Measurements from ENCODE around the gene DDX50.
"Not testable (repeated sequence)": the region's sequence is repeated elsewhere in the genome, so short reads cannot be mapped to it uniquely, and the experiment has no call there.

DDX50 gene

DNA sequence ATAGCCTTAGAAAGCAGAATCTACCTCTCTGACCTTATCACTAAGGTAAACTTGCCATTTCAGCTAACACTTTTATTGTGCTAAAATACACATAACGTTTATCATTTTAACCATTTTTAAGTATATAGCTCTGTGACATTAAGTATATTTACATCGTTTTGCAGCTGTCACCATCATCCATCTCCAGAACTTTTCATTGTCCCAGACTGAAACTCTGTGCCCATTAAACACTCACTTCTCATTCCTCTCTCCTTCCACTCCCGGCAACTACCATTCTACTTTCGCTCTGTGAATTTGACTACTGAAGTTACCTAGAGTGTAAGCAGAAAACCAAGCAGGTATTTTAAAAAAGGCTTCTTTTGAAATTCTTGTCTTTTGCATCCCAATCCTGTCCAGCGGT lies 1.3 kb downstream of the DDX50 start:
- no peak for DNase-seq (ENCODE audit: low spot score)

DNA sequence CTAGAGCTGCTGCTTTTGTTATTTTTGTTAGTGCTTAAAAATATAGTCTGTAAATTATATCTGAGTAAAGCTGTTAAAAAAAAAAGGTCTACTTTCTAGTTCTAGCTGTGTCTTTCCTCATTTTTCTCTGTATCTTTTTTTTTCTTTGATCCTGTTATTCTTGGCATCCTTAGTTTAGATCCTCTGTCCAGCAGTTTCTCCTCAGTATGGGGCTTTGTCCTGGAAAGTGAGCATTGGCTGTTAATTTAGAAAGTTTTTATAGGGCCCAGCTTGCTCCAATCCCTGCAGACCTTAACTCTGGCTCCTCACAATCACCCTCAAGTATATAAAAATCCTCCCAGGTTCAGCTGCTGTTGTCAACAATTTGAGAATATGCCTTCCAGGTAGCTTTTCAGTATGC lies 23.5 kb downstream of the DDX50 start:
- DNase-seq (ENCODE audit: low spot score) = no peak

DNA sequence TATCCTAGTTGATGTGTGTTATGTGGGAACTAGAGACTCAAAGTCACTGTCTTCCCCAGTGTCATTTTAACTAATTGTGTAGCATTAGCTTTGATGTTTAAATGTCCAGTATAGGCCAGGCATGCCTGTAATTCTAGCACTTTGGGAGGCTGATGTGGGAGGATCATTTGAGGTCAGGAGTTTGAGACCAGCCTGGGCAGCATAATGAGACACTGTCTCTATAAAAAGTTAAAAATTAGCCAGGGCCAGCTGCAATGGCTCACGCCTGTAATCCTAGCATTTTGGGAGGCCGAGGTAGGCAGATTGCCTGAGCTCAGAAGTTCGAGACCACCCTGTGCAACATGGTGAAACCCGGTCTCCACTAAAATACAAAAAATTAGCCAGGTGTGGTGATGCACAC lies 24.4 kb downstream of the DDX50 start:
- DNase-seq (ENCODE audit: low spot score) = no peak

DNA sequence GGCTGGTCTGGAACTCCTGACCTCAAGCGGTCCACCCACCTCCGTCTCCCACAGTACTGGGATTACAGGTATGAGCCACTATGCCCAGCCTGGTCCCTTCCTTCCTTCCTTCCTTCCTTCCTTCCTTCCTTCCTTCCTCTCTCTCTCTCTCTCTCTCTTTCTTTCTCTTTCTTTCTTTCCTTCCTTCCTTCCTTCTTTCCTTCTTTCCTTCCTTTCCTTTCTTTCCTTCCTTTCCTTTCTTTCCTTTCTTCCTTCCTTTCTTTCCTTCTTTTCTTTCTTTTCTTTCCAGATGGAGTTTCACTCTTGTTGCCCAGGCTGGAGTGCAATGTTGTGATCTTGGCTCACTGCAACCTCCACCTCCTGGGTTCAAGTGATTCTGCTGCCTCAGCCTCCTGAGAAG lies 28.0 kb downstream of the DDX50 start:
- not testable (repeated sequence) for DNase-seq (ENCODE audit: low spot score)

DNA sequence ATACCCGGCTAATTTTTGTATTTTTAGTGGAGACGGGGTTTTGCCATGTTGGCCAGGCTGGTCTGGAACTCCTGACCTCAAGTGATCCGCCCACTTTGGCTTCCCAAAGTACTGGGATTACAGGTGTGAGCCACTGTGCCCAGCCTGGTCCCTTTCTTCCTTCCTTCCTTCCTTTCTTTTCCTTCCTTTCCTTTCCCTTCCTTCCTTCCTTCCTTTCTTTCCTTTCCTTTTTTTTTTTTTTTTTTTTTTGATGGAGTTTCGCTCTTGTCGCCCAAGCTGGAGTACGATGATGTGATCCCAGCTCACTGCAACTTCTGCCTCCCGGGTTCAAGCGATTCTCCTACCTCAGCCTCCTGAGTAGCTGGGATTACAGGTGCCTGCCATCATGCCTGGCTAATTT lies 28.8 kb downstream of the DDX50 start:
- DNase-seq (ENCODE audit: low spot score) = not testable (repeated sequence)

DNA sequence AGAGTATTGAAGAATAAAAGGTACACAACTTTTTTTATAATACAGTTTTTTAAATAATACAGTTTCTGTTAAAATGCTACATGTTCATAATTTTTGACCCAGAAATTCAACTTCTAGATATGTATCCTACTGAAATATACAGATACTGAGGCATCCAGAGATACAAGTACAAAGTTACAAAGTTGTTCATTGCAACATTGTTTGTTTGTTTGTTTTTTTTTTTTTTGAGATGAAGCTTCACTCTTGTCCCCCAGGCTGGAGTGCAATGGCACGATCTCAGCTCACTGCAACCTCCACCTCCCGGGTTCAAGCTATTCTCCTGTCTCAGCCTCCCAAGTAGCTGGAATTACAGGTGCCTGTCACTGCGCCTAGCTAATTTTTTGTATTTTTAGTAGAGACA lies 31.7 kb downstream of the DDX50 start:
- DNase-seq (ENCODE audit: low spot score) = not testable (repeated sequence)

DNA sequence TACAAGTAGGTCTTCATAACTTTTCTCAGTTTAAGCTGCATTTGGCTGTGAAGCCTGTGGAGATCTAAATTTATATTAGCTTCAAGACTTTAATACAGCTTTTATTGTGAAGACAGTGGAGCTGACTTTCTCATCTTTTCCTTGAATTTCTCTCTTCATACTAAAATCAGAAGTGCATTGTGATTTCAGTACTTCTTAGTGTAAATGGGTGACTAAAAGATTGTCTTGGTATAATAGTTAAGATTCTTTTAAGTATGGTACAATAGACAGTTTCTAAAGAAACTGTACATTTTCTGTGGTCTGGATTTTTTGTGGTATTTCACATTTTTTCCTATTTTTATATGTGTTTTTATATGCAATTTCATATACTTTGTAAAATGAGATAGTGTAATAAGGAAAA lies 33.9 kb downstream of the DDX50 start:
- no peak for DNase-seq (ENCODE audit: low spot score)

DNA sequence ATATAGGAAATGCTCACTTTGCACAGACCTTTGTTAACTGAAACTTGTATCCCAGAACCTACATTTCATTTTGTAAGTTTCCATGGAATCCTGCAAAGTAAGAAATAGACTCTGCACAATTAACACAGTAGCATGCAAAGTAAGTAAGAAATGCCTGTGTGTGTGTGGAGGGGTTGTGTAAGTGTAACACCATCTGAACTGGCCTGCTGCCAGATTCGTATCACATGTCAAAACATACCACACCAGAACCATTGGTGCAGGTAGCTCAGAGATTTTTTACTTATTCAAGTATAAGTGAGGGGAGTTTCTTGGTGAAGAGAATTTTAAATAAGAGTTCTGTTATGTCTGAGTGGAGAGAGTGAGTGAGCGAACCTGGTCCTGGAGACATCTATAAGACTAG lies 37.0 kb downstream of the DDX50 start:
- no peak for DNase-seq (ENCODE audit: low spot score)

DNA sequence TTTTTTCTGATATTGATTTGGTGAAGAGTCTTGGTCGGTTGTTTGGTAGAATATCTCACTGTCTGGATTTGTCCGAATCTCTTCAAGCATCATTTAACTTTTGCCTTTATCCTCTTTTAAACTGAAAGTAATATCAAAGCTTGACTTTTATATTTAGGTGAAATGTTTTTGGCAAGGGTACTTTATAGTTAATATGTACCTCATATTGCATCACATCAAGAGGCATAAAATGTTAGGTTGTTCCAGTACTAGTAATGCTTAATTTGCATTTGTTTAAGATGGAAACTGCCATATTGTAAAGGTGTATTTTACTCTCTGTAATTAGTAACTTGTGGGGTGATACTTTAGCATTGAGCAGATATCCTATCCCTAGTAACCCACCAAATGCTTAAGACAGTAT lies 37.8 kb downstream of the DDX50 start:
- no peak for DNase-seq (ENCODE audit: low spot score)

DNA sequence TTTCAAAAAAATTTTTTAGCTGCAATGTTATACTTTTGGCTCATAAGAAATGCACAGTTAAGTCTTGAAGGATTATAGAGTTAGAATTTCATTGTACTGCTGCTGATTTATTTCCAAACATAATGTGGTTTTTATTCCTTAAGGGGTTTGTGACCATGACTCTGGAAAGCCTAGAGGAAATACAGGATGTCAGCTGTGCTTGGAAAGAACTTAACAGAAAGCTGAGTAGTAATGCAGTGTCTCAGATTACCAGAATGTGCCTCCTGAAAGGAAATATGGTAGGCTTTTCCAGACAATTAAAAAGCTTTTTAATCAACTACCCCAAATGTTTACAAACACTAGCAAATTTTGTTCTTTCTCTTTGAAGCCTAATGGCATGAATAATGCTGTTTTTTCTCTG lies 39.8 kb downstream of the DDX50 start:
- DNase-seq (ENCODE audit: low spot score) = not testable (repeated sequence)

DNA sequence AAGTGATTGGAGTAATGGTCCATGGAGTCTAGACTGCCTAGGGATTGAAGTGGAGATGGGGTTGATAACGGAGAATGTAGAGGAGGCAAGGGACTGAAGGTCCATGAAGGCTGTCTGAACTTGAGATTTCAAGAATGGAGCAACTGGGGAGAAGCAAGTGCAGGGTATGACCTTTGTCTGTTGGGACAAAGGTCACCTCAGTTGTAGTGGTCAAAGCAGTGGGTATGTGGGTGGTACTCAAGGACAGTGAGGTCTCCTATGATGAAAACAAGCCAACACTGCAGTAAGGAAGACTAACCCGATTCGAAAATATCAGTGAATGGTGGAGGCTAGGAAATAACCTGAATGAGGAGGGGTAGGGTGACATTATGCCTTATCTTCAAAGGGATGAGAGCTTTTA lies 49.5 kb downstream of the DDX50 start:
- DNase-seq (ENCODE audit: low spot score) = no peak

DNA sequence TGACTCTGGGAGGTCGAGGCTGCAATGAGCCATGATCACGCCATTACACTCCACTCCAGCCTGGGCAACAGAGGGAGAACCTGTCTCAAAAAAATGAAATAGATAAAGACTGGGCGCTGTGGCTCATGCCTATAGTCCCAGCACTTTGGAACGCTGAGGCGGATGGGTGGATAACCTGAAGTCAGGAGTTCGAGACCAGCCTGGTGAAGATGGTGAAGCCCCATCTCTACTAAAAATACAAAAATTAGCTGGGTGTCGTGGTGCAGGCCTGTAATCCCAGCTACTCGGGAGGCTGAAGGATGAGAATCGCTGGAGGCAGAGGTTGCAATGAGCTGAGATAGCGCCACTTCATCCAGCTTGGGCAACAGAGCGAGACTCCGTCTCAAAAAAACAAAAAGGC lies 53.8 kb downstream of the DDX50 start:
- no peak for DNase-seq (ENCODE audit: low spot score)

DNA sequence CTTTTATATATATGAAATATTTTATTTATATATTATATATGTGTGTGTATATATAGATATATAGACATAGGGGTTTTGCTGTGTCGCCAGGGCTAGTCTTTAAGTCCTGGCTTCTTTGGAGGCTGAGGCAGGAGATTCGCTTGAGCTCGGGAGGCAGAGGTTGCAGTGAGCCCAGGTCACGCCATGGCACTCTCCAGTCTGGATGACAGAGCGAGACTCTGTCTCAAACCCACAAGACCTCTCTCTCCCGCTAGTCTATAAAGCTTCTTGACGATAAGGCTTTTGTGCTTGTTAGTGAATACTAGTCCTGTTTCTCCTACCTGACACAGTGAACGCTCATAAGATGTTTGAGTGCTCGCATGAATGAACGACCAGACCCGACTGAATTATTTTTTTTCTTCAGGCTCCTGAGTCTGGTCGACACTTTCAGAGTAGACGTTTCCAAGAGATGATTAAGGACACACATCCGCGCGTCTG lies 54.3 kb downstream of the DDX50 start:
- DNase-seq (ENCODE audit: low spot score) = no peak

DNA sequence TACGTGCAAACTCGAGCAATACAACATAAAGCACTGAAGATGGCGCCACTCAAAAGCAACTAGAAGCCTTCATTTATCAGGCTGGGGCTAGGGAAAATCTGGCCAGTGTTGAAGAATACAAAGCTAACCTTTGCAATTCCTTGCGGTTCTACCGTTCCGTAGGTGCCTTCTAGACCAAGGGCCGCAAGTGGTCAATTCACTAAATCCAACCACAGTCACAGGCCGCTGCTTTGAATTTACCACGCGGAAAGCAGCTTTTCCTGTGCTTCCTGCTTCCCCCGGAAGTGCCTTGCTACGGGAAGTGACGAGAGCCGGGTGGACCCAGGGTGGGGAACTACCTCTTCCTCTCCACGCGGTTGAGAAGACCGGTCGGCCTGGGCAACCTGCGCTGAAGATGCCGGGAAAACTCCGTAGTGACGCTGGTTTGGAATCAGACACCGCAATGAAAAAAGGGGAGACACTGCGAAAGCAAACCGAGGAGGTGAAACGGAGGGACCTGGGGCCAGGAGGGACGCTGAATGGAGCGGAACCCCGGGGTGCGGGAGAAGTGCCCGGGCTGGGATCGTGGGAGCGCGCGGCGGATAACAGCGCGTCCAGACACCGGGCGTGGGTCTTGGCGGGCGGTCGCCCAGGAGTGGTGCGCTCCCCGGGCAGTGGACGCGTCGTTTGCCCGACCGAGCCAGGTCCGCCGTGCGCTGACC lies 54.9 kb downstream of the DDX50 start, which contains the start of gene DDX21:
DDX21 (plus strand) TSS at position 339 of the 701 bp plus-strand sequence; CDS start at position 395, 56 bp downstream.
- DNase-seq (ENCODE audit: low spot score) = peak; percentile 96

DNA sequence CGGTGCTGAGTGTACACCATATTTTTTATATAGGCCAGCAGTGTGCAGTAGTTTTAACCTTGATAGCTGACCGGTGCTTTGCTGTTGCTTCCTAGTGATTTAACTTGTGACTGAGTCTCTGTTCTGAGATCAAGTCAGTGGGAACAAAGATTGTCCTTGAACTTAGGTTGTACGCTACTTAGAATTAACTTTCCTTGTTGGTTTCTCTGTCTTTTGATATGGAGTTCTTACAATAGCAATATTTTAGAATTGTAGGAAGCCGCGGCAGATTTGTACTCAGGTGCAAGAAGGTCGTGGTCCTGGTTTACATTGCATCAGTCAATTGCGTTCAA lies 56.1 kb downstream of the DDX50 start:
- no peak for DNase-seq (ENCODE audit: low spot score)

DNA sequence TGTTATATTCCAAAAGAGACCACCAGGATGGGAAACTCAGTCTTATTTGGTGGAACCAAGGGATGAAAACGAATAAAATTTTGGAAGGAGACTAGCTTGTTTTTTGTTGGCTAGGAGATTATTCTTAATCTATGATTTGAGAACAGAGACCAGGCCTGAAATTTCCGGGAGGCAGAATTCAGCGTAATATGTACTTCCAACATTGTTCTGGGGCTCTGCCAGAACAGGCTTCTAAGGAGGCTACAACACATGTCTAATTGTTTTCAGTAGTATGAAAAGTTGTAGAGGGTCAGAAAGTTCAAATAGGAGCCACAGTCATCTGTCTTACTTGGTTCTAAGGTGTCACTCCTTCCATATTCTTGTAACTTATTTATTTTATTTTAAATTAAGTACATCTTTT lies 56.5 kb downstream of the DDX50 start:
- no peak for DNase-seq (ENCODE audit: low spot score)

DNA sequence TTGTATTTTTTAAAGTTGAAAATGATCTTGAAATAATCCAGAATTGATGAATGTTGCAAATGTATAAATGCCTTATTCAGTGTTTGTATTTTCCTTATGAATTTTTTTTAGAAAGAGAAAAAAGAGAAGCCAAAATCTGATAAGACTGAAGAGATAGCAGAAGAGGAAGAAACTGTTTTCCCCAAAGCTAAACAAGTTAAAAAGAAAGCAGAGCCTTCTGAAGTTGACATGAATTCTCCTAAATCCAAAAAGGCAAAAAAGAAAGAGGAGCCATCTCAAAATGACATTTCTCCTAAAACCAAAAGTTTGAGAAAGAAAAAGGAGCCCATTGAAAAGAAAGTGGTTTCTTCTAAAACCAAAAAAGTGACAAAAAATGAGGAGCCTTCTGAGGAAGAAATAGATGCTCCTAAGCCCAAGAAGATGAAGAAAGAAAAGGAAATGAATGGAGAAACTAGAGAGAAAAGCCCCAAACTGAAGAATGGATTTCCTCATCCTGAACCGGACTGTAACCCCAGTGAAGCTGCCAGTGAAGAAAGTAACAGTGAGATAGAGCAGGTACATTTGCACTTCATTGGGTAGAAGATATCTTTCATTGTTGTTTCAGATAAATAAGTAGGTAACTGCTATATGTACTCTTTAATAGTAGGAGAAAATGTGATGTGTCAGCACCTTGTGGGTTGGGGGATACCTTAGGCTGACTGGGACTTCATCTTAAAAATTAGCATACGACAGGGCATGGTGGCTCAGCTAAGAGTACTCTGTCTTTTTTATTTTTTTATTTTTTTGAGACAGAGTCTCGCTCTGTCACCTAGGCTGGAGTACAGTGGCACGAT lies 58.8 kb downstream of the DDX50 start:
- DNase-seq (ENCODE audit: low spot score) = no peak

DNA sequence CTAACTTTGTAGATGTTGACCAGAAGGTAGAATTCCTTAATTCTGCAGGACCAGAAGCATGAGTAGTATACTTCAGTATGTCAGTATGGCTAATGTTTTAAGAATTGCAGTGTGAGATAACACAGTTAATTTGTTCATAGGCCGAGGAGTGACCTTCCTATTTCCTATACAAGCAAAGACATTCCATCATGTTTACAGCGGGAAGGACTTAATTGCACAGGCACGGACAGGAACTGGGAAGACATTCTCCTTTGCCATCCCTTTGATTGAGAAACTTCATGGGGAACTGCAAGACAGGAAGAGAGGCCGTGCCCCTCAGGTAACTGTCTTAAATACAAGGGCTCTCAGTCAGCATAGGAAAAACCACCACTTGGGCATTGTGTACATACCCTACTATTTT lies 62.0 kb downstream of the DDX50 start:
- no peak for DNase-seq (ENCODE audit: low spot score)

DNA sequence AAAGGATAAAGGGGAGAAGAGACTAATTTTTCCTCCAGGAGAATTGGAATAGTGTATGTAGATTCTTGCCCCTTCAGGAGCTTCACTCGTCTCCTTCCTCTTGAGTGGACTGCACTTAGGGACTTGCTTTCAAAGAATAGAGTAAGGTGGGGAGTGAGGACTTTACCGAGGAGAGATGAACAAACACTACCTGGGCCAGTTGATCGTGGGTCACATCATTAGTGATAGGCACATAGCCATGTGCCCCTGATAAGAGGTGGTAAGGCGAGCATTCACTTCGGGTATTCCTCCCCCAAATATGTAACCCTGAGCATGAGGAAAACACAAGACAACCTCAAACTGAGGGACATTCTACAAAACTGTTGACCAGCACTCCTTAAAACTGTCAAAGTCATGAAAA lies 72.9 kb downstream of the DDX50 start:
- DNase-seq (ENCODE audit: low spot score) = no peak

DNA sequence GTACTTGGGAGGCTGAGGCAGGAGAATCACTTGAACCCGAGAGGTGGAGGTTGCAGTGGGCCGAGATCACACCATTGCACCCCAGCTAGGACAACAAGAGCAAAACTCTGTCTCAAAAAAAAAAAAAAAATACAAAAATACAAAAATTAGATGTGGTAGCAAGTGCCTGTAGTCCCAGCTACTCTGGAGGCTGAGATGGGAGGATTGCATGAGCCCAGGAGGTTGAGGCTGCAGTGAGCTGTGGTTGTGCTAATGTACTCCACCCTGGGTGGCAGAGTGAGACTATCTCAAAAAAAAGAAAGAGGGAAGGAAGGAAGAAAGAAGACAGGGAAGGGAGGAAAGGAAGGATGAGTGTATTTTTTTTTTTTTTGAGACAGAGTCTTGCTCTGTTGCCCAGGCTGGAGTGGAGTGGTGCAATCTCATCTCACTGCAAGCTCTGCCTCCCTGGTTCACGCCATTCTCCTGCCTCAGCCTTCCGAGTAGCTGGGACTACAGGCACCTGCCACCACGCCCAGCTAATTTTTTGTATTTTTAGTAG lies 74.9 kb downstream of the DDX50 start:
- not testable (repeated sequence) for DNase-seq (ENCODE audit: low spot score)

DNA sequence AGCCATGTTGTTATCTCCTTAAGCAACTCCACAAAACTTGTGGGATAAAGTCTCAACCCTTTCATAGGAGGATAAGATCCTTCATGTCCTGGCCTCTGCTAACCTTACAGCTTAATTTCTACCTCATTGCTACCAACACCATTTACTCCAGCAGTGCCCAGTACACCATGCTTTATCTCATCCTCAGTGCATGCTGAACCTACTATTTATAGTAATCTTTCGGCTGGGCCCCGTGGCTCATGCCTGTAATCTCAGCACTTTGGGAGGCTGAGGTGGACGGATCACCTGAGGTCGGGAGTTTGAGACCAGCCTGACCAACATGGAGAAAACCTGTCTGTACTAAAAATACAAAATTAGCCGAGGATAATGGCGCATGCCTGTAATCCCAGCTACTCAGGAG lies 78.6 kb downstream of the DDX50 start:
- not testable (repeated sequence) for DNase-seq (ENCODE audit: low spot score)

DNA sequence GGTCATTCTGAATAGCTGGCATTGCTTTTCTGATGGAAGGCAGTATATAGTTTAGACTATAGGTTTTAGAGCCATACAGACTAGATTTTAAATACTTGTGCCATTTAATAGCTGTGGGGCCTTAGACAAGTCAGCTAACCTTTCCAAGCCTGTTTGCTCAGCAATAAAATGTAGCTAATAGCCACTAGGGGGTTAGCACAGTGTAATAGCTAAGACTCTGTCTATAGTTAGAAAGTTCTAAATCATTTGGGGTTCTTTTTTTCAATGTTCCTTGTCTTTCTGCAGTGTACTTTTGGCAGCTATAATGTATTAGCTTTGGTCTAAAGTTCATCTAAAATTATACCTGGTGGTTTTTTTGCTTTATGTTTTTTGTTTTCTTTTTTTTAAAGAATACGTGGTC lies 80.0 kb downstream of the DDX50 start:
- DNase-seq (ENCODE audit: low spot score) = no peak

DNA sequence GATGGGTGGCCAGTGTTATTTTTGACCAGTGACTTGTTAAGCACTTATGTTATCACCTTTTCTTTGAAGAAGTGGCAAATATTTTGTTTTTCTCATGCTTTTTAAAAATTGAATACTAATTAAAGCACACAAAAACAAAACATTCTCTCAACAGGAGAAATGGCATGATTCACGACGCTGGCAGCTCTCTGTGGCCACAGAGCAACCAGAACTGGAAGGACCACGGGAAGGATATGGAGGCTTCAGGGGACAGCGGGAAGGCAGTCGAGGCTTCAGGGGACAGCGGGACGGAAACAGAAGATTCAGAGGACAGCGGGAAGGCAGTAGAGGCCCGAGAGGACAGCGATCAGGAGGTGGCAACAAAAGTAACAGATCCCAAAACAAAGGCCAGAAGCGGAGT lies 81.3 kb downstream of the DDX50 start:
- DNase-seq (ENCODE audit: low spot score) = no peak

Measured in pons (tissue), 1 donor.